ELF-1 (cell line): ENCODE results near the gene AIRE.
"Not testable (repeated sequence)": the region's sequence is repeated elsewhere in the genome, so short reads cannot be mapped to it uniquely, and the experiment has no call there.

ENCODE experiments used
- DNase-seq: peaks from one replicate; pipeline ENCODE4 v3.0.0-alpha.2; 2016; ENCODE audit warnings: low read depth, low spot score

AIRE gene

DNA sequence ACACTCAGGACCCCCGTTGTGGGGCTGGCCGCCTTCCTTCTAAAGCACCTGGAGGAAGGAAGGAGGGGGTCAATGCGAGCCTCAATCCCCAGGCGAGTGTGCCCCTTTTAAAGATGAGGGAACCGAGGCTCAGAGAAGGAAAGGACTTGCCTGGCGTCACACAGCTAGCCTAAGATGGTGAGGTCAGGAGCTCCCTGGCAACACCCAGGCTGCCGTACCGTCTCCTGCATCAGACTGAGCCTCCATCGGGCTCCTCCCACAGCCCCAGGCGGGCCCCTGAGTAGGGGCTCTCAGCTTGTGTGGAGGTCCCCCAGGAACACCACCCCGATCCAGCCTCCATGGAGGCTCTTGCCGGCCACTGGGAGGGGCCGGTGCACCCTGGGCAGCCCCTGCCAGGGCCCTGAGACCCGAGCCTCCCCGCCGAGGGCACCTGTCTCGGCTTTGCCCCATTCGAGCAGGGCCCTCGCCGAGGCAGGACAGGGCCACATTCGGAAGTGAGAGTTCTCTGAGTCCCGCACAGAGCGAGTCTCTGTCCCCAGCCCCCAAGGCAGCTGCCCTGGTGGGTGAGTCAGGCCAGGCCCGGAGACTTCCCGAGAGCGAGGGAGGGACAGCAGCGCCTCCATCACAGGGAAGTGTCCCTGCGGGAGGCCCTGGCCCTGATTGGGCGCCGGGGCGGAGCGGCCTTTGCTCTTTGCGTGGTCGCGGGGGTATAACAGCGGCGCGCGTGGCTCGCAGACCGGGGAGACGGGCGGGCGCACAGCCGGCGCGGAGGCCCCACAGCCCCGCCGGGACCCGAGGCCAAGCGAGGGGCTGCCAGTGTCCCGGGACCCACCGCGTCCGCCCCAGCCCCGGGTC lies at the start of gene AIRE:
Gene AIRE, plus strand, starts transcription at position 739 of the 855 bp plus-strand sequence. CDS start 131 bp downstream, outside the sequence.
- no peak for DNase-seq

DNA sequence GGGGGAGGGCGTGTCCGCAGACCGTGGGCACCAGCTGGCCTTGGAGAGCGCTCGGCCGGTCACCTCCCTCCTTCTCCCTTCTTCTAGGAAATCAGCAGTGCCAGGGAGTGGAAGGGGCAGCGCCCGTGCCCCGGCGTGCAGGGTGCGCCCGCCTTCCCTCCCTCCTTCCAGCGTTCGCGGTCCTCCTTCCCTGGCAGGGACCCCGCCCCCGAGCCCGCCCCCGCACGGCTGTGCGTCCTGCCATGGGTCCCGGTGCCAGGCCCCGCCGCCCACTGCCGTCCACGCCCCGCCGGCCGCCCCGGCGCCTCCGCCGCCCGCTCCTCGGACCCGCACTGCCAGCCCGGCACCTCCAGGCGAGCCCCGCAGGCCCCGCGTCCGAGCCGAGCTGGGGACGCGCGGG lies 45.3 kb upstream of the AIRE start:
- not testable (repeated sequence) for DNase-seq

DNA sequence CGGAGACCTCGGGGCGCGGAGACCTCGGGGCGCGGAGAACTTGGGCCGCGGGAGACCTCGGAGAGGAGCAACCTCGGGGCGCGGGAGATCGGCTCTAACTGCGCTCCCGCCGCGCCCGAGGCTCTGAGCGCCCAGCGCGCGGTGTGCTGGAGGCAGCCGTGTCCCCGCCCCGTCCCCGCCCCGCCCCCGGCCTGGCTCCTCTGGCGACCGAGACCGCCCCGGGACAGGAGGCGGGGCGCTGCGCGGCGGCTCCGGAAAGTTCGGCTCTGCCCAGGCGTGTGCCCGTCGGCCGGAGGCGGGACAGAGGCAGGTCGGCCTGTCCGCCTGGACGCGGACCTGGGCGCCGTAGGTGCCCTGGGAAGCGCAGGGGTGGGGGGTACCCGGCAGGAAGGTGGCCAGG lies 44.8 kb upstream of the AIRE start, which contains the start of gene ICOSLG:
Gene ICOSLG, minus strand, starts transcription at position 102 of the 400 bp plus-strand sequence. CDS start 126 bp downstream, outside the sequence.
- DNase-seq: not testable (repeated sequence)

DNA sequence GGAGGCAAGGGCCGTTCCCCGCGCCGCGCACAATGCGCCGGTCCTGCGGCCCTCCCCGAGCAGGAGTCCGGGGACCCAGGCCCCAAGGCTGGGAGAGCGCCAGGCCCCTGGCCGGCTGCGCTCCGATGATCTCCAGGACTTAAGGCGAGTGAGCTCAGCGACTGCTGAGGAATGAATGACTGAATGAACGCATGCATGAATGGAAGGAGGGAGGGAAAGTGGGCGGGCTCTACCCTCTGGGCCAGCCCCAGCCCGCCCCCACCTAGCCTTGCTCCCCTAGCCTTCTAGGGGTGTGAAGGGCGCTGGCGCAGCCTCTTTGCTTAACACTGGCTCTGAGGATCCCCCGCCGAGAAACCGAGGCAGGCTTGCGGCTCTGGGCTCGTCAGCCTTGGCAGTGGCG lies 44.4 kb upstream of the AIRE start:
- DNase-seq: not testable (repeated sequence)

DNA sequence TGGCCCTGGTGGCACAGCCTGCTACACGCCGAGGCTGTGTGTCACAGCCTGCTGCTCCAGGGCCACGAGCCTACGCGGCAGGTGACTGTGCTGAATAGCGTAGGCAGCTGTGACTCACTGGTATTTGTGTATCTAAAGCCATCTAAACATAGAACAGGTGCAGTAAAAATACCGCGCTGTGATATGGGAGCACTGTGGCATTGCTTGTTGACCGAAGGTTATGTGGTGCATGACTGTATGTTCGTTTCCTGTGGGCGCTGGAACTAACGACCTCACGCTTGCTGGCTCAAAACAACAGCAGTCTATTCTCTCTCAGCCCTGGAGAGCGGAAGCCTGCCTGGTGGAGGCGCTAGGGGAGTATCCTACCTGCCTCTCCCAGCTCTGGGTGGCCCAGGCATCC lies 41.7 kb upstream of the AIRE start:
- DNase-seq: not testable (repeated sequence)

DNA sequence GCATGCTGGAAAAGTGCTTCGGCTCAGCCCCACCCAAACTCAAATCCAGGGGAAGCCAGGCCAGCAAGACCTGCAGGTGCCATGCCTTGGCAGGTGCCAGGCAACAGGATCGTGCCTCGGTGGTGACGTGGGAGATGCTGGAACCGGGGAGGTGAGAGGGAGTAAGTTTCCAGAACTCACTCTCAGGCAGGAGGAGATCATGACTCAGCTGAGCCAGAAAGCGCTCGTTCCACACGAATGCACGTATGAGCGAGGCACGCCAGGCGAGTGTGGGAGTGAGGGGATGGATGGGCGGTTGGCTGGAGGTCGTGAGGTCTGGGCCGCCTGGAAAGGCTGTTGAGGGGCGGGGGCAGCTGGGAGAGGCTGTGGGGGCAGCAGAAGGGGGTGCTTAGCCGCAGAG lies 37.8 kb upstream of the AIRE start:
- DNase-seq: not testable (repeated sequence)

DNA sequence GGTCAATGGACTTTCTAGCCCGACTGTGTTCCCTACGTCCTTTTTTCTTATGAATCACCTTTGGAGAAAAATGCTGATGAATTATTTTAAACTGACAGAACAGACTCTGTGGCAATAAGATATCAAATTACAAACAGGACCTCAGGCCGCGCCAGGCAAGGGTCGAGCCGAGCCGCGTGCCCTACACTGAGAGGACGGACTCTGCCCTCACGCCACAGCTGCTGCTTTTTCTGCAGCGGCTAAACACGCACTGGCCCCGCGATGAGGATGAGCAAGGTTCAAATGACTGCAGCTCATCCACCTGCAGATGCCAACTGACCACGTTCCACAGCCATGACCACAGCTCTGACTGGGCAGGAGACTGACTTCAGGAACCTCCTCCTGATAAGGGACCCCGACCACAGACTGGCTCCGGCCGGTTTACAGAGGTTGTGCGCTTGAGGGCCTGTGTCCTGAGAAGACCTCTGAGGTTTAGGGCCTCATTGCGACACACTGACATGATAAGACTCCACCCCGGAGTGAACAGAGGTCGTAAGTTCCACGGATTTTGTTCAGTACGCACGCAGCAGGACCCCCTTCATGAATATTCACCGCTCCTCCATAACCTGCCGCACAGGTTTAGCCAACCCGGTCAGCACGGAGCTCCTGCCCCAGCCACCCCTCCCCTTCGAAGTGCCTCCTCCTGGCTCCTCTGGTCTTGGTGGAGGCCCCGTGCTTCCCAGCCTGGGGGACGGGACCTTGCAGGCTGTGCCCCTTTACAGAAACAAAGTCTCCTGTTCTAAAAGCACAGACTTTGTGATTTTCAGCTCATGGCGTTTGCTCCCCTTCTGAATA lies 36.3 kb upstream of the AIRE start:
- DNase-seq: not testable (repeated sequence)

DNA sequence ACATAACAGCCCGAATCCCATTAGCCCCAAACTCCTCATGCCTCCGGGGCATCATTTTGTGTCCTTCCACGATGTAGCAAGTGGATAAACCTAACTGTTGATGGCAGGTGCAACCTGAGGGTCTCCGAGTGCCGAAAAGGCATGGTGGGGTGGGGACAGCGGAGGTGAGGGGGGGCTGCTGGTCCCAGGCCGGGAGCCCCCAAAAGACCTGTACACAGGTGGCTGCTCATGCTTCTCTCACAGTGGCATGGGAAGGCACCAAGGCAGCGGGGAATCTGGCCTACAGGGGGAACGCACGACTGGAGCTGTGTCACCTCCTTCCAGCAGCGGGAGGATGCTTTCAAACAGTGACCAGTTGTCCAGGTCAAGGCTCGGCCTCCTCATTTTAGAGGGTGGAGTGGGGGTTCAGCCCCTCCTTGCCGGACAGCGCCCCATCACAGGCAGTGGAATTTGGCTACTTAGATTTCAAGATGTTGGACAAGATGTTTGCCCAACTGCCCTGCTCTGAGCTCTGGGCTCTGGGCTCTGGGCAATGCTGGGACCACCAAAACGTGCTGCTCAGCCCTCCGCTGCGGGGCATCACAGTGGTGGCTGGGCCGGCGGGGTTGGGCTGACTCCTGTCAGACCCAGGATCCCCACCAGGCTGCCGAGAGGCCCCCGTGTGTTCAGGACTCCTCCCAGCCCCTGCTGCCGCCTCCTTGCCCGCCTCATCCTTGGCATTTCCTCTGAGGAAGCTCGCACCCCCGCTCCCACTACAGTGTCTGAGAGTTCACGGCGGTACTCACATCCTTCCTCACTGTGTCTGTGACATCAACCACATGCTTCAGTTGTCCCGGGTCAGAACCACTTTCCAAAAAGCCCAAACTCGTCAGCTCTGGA lies 31.6 kb upstream of the AIRE start:
- no peak for DNase-seq

DNA sequence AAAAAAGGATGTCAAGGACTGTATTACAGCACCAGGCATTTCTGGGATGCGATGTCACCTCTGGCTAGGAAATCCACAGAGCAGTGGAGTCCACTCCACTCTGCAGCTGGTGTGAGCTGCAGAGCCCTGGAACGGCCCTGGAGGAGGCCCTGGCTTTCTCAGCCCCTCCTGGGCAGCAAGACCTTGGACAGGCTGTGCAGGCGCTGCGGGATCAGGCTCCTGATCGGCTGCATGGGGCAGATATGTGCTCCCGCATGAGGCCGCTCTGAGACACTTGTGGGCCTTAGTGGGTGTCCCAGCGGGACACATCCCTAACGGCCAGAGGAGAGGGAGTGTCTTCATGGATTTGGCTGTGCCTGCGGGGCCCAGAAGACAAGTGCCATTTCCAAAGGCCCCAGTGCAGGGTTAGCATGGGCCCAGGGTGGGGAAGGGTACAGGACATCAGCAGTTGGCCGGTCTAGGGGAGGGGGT lies 30.1 kb upstream of the AIRE start:
- no peak for DNase-seq

DNA sequence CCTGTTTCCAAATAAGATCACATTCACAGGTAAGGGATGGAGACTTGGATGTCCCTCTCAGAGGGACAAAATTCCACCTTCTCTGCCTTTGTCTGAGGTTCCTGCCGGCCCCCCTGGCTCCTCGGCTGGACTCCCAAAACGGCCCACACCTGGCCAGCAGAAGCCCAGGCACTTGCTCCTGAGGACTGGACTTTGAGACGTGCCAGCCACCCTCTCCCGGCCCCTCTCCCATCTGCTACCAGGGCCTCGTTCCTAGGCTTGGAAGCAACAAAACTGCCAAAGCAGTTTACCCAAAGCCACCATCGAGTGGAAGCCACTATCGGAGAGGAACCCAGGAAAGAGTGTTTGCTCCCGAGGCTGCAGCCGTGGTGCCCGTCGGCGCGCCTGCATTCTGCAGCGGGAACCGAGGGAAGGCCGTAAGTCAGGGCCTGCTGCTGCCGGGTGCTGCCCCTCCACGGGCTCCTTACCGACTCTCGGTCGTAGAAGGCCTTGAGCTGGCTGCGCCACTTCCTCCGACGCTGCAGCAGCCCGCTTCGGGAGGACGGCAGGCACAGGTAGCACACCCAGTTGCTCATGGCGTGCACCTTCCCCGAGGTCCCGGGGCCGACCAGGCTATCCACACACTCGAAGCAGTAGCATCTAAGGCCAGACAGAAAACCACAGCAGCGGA lies 27.5 kb upstream of the AIRE start:
- no peak for DNase-seq

DNA sequence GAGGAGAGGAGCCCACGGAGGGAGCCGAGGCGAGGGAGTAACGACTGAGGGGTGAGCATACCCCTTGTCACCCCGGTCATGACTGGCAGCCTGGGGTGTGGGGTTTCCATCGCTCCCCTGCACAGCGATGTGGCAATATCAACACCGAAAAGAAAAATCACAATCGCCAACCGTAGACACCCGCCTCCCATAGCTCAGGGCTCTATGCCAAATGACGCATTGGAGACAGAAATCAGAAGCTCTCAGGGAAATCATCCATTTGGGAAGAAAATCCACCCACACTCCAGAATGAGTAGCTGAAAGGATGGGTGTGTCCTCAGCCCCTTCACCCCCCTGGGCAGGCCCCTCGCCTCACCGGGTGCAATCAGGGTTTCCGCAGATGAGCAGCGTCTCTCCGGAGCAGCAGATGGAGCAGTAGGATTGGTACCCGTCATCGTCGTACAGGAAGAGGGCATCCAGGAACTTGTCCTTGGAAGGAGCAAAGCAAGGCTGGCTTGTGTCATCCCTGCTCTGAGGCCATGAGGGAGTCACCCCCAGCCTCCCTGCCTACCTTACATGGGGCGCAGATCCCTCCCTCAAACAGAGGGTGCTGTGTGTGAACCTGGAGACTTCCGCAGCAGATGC lies 26.5 kb upstream of the AIRE start:
- DNase-seq: no peak

DNA sequence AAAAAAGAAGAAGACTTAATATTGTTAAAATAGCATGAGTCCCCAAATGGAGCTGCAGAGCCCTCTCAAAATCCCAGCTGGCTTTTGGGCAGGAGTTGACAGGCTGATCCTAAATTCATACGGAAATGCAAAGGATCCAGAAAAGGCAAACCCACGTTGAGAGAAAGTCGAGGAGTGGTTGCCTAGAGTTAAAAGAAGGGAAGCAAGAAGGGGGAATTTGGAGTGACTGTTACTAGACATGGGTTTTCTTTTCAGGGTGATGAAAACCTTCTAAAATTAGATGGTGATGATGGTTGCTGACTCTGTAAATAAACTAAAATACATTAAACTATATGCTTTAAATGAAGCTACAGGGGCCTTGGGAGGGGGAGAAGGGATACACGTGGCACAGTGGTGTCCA lies 25.6 kb upstream of the AIRE start:
- DNase-seq: no peak

DNA sequence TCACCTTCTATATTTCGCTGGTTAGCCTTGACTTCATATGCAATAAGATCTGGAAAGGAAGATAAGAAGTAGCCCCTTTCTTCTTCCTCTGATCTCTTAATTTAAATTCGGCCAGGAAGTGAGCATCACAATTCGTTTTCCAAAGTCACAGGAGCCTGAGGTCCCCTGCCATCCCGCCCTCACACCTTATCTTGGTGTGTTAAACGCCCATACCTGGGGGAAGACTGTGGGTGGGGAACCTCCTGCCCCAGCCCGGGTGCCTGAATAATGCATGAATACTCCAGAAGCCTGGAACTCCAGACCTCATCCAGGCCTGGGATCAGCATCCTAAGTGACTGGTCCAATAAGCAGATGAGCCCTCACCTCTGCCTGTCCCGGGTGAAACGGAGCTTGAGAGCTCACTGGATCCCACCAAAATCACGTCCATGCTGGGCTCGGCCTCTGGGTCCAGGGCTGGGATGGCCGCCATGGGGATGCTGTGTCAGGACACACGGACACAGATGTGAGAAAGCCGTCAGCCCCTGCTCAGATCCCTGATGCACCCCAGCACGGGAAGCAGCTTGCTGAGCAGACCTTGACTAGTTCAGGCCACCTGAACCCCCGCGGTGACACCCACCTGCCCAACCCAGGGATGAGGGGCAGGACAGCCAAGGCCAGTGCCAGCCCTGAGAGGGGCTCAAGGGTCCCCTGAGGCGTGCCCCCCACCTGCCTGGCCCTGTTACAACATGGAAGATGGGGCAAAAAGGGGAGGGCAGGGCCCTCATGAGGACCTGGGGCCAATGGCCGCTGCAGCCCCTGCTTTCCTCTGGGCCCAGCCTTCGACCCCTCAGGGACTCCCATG lies 24.7 kb upstream of the AIRE start:
- DNase-seq: no peak

DNA sequence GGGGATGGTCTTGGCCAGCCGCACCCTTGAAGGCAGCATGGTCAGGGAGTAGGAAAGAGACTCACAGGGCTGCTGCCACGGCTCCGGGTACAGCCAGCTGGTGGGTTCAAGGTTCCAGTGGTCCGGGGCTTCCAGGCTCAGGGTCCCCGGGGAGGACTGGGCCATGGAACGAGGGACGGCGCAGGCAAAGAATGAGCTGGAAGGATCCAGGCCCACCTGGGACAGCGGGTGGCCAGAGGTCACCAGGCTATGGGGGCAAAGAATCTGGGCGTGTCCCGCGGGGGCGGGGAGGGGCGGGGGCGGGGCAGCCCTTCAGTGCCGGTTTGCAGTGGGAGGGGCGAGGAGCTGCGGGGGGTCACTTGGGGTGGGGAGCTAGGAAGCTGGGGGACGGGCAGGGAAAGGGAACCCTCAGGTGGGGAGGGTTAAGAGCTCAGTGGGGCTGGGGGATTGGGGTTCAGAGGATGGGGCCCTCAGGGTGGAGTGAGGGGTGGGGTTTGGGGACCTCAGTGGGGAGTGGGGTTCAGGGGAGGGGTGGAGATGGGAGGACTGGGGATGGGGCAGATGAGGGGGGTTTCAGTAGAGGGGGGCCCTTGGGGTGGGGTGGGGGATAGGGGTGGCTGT lies 23.9 kb upstream of the AIRE start, which contains the start of gene DNMT3L:
Gene DNMT3L, minus strand, starts transcription at position 223 of the 621 bp plus-strand sequence. CDS start 638 bp downstream, outside the sequence.
- no peak for DNase-seq

DNA sequence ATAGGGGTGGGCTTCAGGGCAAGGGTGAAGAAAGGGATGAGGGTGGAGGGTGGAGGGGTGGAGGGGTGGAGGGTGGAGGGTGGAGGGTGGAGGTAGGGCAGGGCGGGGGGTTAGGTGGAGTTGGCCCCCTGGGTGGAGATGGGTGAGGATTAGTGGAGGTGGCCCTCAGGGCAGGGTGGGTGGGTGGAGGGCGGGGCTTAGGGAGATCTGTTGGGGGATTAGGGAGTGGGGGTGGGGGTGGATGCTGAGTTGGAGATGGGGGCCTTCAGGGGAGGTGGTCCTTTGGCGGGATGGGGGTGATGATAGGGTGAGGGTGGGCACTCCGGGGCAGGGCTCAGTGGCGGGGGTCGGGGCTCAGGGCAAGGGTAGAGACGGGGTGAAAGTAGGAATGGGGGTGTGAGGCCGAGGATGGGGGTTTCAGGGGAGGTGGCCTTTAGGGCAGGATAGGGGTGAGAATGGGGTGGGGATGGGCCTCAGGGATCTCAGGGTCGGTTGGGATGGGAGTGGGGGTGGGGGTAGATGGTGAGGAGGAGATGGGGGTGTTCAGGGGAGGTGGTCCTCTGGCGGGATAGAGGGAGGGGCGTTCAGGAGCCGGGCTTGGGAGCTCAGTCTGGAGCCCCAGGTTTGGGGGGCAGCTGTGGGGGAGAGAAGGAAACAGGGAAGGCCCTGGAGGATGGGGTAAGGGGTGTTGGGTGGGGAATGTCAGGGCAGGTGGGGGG lies 23.2 kb upstream of the AIRE start:
- no peak for DNase-seq

DNA sequence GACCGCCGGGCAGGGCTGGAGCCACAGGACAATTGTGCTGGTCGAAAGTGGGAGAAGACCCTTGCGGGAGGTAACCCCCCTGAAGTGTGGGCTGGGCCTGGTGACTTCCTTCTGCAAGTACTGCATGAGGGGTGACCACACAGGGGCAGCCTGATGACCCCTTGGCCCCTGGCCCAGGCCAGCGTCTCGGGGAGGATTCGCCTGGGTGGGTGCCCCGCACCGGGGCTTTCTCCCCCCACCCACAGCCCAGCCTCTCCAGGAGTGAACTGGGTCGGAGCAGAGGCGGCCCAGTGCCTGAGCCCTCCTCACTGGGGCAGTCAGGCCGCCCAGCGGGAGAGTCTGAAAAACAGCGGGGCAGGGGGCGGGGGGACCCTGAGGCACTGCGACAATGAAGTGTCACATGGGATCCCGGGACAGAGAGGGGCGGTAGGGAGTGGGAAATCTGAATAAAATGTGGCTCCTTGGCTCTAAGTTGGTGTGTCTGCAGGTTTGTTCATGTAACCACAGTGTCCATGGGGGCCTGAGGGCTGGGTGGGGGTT lies 22.4 kb upstream of the AIRE start:
- DNase-seq: peak; percentile 94

DNA sequence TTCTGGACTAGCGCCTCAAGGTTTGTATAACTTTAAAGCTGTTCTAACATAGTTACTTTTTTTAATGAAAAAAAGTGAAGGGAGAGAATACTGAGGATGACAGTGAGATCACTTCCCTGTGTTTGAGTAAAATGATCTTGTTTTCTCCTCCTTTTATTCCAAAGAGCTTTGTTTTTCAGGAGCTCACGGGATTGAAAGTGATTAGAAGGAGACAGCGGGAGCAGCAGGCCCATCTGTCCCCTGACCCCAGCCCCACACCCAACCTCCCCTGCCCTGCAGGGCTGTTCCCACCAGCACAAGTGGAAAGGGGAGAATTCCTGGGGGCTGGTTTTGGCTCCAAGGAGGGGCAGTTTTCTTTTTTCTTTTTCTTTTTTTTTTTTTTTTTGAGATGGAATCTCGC lies 21.9 kb upstream of the AIRE start:
- DNase-seq: no peak

DNA sequence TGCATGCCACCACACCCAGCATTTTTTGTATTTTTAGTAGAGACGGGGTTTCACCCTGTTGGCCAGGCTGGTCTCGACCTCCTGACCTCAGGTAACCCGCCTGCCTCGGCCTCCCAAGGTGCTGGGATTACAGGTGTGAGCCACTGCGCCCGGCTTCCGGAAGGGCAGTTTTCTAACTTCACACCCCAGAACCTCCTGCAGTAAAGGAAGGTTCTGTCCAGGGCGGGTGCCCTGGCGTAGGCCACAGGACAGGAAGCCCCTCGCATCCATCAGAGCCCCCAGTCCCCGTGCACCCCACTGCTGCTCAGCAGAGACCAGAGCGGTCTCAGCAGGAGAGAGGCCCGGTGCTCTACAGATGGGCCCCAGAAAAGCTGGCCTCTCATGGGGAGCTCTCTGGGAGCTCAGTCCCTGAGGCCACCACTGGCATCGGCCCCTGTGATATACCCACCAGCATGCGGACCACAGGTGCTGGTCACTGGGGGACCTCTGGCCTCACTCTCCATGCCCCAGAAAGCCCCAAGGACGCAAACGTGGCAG lies 19.9 kb upstream of the AIRE start:
- DNase-seq: peak; percentile 0
